Fibroblast of skin of scalp (primary cell): Measurements from ENCODE around the gene SRP9.
"Not testable (repeated sequence)": the region's sequence is repeated elsewhere in the genome, so short reads cannot be mapped to it uniquely, and the experiment has no call there.

ENCODE experiments used
- DNase-seq: peaks from one replicate; pipeline ENCODE4 v3.0.0-alpha.2; 2013

Gene SRP9

GRCh38 chr1:225776294-225776693 lies 1.3 kb upstream of the SRP9 start:
- no peak for DNase-seq

GRCh38 chr1:225777058-225777582 lies 506 bp upstream of the SRP9 start:
- no peak for DNase-seq

- no peak for DNase-seq
Observed at GRCh38 chr1:225778337-225778669, 677 bp downstream of the SRP9 start.

GRCh38 chr1:225779165-225779564 lies 1.5 kb downstream of the SRP9 start:
- DNase-seq: not testable (repeated sequence)

- no peak for DNase-seq
Observed at GRCh38 chr1:225780134-225780533, 2.5 kb downstream of the SRP9 start.

- DNase-seq: no peak
Observed at GRCh38 chr1:225780630-225781029, 3.0 kb downstream of the SRP9 start.

GRCh38 chr1:225789142-225789541 lies 11.5 kb downstream of the SRP9 start:
- not testable (repeated sequence) for DNase-seq

GRCh38 chr1:225794954-225795353 lies 17.3 kb downstream of the SRP9 start:
- no peak for DNase-seq

- not testable (repeated sequence) for DNase-seq
Observed at GRCh38 chr1:225796097-225796496, 18.5 kb downstream of the SRP9 start.

GRCh38 chr1:225801146-225801545 lies 23.5 kb downstream of the SRP9 start:
- not testable (repeated sequence) for DNase-seq

- DNase-seq: no peak
Observed at GRCh38 chr1:225806249-225806648, 28.6 kb downstream of the SRP9 start.

- DNase-seq: not testable (repeated sequence)
Observed at GRCh38 chr1:225806736-225807135, 29.1 kb downstream of the SRP9 start.

- no peak for DNase-seq
Observed at GRCh38 chr1:225808136-225808535, 30.5 kb downstream of the SRP9 start.

GRCh38 chr1:225809842-225810578 lies 32.4 kb downstream of the SRP9 start, which contains the start of gene EPHX1:
TSS of gene EPHX1 (plus strand) at chr1:225810124. CDS start at chr1:225828730, 18,606 bp downstream.
- peak; percentile 87 for DNase-seq

- DNase-seq: not testable (repeated sequence)
Observed at GRCh38 chr1:225810579-225811538, 33.2 kb downstream of the SRP9 start.

GRCh38 chr1:225811622-225812487 lies 34.2 kb downstream of the SRP9 start:
- DNase-seq: peak; percentile 18

- peak; percentile 15 for DNase-seq
Observed at GRCh38 chr1:225812488-225813213, 35.0 kb downstream of the SRP9 start.

- no peak for DNase-seq
Observed at GRCh38 chr1:225813214-225813964, 35.8 kb downstream of the SRP9 start.

GRCh38 chr1:225814381-225814780 lies 36.8 kb downstream of the SRP9 start:
- no peak for DNase-seq

GRCh38 chr1:225815090-225815489 lies 37.5 kb downstream of the SRP9 start:
- DNase-seq: not testable (repeated sequence)
